HG02763 (cell line): ENCODE results near the gene TRPM3.

Experiments used
- ATAC-seq: cut with Tn5 transposase; IDR thresholded peaks from one replicate; pipeline ENCODE4 v1.9.1; 2021; ENCODE audit warnings: mild to moderate bottlenecking, moderate library complexity; ENCODE audit not compliant: unreplicated experiment

Gene TRPM3

DNA sequence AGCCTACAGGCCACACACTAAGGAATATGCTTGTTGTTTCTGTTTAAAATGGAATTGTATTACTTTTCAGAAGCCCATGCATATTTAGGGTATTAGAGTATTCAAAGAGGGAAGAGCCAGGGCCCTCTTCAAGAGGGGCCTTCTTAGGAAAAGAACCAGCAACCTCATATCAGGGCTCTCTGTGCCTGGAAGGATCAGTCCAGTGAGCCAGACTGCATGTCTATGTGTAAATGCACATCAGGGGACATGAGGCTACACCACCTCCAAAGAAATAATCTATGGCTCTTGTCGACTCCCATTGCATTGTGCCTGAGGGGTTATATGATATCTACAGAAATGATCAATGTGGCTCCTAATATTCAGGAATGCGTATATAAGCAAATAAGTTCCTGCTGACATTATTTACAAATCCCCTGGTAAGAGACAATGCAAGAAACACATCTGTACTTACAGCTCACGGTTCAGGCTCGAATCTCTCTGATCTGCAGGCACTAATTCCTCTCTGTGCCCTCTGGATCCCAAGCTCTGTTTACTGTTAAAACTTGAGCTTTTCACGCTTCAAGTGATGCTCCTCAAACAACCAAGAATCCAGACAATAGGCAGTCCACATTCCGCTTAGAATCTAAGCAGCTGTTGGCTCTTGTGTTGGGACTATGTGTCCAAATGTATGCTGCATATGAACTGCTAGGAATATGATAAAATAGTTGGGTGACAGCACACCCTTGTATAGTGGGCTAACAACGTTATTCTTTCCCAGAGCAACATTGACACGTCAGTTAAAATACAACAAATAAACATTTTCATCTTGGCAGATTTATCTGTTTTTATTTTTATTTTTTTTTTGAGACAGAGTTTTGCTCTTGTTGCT lies 556.7 kb downstream of the TRPM3 start:
- no peak for ATAC-seq

DNA sequence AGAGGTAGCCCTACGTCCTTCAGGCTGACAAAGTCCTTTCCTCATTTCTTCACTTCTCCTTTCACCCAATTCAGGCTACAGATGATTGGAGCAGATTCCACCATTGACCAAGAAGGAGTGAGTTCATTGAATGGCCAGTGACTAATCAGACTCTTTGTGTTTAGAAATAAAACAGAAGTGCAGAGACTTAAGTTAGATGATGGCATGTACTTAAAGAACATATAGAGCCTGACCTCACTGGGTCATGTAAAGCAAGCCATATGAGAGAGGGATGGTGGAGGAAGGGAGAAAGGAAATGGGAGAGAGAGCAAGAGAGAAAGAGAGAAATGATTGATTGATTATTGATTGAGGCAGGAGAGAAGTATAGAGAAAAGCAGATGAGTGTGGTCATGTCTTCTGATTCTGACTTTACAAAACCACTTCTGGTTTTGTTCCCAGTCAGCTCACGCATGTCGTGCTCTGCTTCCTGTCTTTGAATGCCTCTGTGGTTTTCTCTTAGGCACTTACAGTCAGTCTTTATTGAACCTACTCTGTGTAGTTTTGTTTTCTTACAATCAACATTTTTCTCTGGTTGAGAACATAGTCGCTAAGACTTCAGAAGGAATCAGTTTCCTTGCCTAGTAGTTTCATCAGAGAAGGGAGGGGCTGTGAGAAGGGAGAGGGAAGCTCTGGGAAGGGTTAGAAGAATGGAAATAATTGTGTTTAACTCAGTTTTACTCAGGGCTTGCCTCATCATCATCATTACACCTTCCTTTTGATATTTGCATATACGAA lies 557.8 kb downstream of the TRPM3 start:
- ATAC-seq, result peak; percentile 97

- no peak for ATAC-seq
These were observed 558.4 kb downstream of the TRPM3 start for GRCh38 chr9:70563010-70563409.

DNA sequence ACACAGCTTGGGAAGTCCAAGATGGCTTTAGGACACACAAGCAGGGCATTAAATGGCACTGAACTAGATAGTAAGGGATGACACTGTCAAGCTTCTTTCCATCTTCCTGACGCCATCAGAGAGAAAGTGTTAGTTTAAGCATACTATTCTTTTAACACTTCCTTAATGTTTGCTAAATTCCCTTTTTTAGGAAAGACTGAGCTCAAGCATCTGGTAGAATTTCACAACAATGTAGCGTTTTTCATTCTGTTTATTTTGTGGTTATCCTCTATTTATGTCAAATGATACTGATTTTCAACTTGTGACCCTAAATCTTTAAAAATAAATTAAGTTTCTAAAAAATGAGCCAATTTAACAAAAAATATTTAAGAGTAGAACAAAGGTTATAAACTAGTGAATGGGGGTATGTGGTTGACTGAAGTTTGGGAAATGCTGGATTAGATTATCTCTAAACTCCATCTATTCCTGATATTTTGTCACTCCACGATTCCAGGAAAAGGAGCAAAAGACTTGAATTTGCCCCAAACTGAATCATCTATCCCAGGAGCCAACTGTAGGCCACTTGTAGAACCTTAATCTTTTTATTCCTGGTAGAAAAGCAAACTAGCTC lies 559.5 kb downstream of the TRPM3 start:
- ATAC-seq, result no peak

DNA sequence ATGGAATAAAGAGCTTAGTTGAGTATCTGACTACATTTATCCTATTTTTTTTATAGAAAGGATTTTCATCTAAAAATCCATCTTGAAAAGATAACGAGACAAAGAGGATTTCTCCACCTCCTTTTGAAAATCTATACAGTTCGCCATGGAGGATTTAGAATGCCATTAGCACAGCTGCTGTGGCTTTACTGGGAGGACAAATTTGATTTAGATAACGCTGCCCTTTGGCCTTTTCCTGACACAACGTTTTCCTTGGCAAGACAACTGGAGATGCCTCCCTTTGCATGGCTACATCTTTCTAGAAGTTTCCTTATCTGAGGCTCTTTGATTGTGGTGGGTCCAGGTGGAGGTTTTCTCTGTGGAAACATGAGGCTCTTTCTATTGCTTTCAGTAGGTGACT lies 560.3 kb downstream of the TRPM3 start:
- no peak for ATAC-seq

- ATAC-seq, result no peak
These were observed 562.3 kb downstream of the TRPM3 start for GRCh38 chr9:70559102-70559501.

- ATAC-seq, result peak; percentile 98
These were observed 563.6 kb downstream of the TRPM3 start for GRCh38 chr9:70557661-70558369.

- ATAC-seq, result no peak
These were observed 564.6 kb downstream of the TRPM3 start for GRCh38 chr9:70556771-70557170.

DNA sequence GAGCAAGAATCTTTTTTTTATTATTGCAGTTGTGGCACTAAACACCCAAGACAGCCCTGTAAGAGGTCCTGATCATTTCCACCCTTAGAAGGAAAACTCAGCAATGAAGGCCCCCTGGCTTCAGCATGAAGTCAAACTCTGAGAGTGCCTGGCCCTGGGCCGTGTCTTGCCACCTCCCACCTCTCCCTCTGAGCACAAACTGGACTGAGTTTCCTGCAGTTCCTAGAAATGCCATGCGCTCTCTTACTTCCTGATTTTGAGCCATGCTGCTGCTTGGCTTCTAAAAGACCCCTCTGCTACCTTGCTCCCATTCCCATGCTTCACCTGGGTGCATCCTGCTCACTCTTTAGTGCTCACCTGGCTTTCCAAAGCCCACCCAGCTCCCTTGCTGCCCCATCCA lies 566.5 kb downstream of the TRPM3 start:
- no peak for ATAC-seq

GRCh38 chr9:70553707-70554673 lies 567.4 kb downstream of the TRPM3 start:
- ATAC-seq, result no peak

- ATAC-seq, result no peak
These were observed 568.9 kb downstream of the TRPM3 start for GRCh38 chr9:70552561-70552960.

DNA sequence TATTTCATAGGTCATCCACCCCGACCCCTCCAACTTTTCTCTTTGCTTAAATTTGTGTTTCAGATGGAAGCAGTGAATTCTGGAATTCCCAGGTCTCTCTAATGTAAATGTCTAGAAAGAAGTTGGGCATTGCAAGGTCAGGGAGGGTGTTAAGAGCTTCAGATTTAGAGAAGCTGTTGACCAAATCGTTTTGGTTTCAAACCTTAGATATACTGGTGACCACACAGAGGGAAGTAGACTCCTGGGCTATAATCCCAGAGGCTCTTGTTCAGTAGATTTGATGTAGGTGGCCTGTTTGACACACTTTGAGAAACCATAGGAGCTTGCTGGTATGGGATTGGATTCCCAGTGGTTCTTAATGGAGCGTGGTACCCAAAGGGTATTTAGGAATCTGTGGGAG lies 569.6 kb downstream of the TRPM3 start:
- no peak for ATAC-seq

- no peak for ATAC-seq
These were observed 570.0 kb downstream of the TRPM3 start for GRCh38 chr9:70551396-70551795.

DNA sequence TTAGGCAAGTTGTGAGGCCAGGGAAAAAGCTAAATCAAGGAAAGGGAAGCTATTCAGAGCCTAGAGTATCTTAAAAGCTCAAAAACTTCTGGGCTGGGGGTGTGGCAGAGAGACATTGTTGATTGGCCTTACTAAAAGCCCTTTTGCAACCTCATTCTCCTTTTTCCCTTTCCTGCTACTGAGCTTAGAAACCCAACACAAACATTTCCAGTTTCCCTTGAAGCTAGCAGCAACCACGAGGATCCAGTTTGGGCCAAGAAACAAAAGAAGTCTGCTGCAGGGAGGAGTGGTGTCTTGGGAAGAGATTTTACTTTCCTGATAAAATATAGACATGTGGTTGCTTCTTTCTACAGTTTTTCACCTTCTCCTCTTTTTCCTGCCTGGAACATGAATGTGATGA lies 571.5 kb downstream of the TRPM3 start:
- ATAC-seq, result no peak

GRCh38 chr9:70542311-70542931 lies 579.0 kb downstream of the TRPM3 start:
- no peak for ATAC-seq

GRCh38 chr9:70540016-70540415 lies 581.4 kb downstream of the TRPM3 start:
- ATAC-seq, result no peak

- ATAC-seq, result no peak
These were observed 581.9 kb downstream of the TRPM3 start for GRCh38 chr9:70539526-70539925.

DNA sequence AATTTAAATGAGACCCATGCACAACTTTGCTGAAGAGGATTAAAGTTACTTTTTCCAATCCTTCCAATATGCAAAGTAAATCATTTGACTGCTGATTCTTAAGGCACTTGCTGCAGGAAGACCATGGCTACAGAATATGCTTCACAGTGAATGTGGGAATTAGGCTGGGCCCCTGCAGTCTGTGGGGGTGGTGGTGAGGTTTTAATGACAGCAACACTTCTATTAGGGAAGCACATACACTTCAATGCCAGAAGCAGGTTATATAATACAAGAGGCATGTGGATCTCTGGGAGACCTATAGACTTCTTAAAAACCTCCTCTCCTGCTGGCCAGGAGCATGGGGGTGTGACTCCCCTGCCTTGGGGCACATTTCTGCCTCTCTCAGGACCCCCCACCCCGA lies 582.4 kb downstream of the TRPM3 start:
- ATAC-seq, result no peak

DNA sequence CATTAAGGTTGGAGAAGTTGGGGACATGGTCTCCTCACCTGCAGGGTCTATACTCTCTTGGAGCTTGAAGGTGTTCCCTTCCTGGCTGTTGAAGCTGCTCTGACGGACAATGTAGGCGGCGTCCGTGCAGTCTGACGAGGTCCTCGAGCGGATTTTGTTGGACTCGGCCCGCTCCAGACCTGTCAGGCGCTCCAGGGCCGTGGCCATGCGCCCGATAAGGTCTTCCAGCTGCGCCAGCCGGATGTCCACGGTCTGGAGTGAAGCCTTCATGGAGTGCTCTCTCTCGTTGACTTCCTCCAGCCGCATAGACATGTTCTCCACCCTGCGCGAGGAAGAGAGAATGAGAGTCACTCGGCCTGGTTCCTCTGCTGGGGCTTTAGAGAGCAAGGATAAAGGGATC lies 584.3 kb downstream of the TRPM3 start:
- no peak for ATAC-seq
